NB4 (cell line): ENCODE results near the gene OLFML2B.

Experiments
- CTCF ChIP-seq: IDR thresholded peaks from one replicate; pipeline ENCODE4 v1.5.1; 2012; ENCODE audit warnings: low read depth, low read length
- POLR2A ChIP-seq: IDR thresholded peaks from 2 replicates; pipeline ENCODE4 v1.6.1; 2011; ENCODE audit warnings: mild to moderate bottlenecking; ENCODE audit not compliant: insufficient read length; ENCODE audit errors: extremely low read depth

DNA sequence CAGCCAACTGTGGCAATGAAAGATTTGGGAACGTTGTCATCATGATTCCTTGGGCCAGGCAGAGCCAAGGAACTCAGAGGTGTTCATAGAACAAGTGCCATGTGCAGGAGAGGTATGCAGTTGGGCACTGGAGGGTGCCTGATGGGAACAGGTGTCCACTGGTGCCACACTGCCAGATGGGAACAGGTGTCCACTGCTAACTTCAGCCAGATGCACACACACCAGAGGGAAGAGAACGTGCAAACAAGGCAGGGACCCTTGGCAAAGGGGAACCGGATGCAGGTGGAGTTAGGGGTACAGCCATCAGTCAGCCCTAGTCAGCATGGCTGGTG, 13.5 kb downstream of the OLFML2B start:
- TF ChIP-seq CTCF (no peak), POLR2A (no peak)
